Stimulated activated naive CD8-positive, alpha-beta T cell treated with anti-CD3 and anti-CD28 coated beads, Interleukin-15, amount 100 ng/mL, for 72 hours (primary cell): ENCODE measurements around the gene FAM236A.
"Not testable (repeated sequence)": the region's sequence is repeated elsewhere in the genome, so short reads cannot be mapped to it uniquely, and the experiment has no call there.

Experiments used
- ATAC-seq: fragments of 150-1000 bp; cut with Tn5 transposase; 2 replicates; pipeline ENCODE4 v1.10.0; 2021; ENCODE audit warnings: mild to moderate bottlenecking, moderate library complexity
- DNase-seq, 2 donors: peaks; one replicate each; pipeline ENCODE4 v3.0.0; 2021 to 2022
- H3K27ac Mint-ChIP-seq, 2 donors: one replicate each; pipeline ENCODE4 v1.8.0; 2022; ENCODE audit warnings: mild to moderate bottlenecking in 2 of 2, mixed read lengths in 2 of 2, moderate library complexity in 2 of 2
- H3K27me3 Mint-ChIP-seq: one replicate; pipeline ENCODE4 v1.8.0; 2022; ENCODE audit warnings: mixed read lengths
- H3K4me1 Mint-ChIP-seq: one replicate; pipeline ENCODE4 v1.8.0; 2022; ENCODE audit warnings: mild to moderate bottlenecking, mixed read lengths
- H3K4me3 Mint-ChIP-seq, 2 donors: one replicate each; pipeline ENCODE4 v1.8.0; 2022; ENCODE audit warnings: mild to moderate bottlenecking in 2 of 2, mixed read lengths in 2 of 2, moderate library complexity in 1 of 2
- H3K9me3 Mint-ChIP-seq, 2 donors: one replicate each; pipeline ENCODE4 v1.8.0; 2022; ENCODE audit warnings: mixed read lengths in 2 of 2

Gene FAM236A

GRCh38 chrX:72937906-72938305, at the start of gene FAM236A:
Gene FAM236A (plus strand): TSS chrX:72938206. CDS start chrX:72938263, 57 bp downstream.
- H3K9me3 Mint-ChIP-seq, ATAC-seq, H3K4me3 Mint-ChIP-seq, H3K27ac Mint-ChIP-seq, DNase-seq, H3K4me1 Mint-ChIP-seq, H3K27me3 Mint-ChIP-seq: not testable (repeated sequence)

GRCh38 chrX:72889740-72890139, 48.3 kb upstream of the FAM236A start:
- not testable (repeated sequence) for ATAC-seq, H3K27me3 Mint-ChIP-seq, H3K4me1 Mint-ChIP-seq, H3K9me3 Mint-ChIP-seq, H3K4me3 Mint-ChIP-seq, DNase-seq, H3K27ac Mint-ChIP-seq

- not testable (repeated sequence) for H3K27me3 Mint-ChIP-seq, H3K4me3 Mint-ChIP-seq, H3K27ac Mint-ChIP-seq, H3K4me1 Mint-ChIP-seq, DNase-seq, ATAC-seq, H3K9me3 Mint-ChIP-seq
Observed at GRCh38 chrX:72912315-72912714, 25.7 kb upstream of the FAM236A start, which contains the start of gene FAM236C. Gene FAM236C (plus strand): TSS chrX:72912615. CDS start chrX:72912715, 100 bp downstream.

GRCh38 chrX:72916096-72916495, 21.9 kb upstream of the FAM236A start:
- H3K27me3 Mint-ChIP-seq, H3K4me1 Mint-ChIP-seq, H3K4me3 Mint-ChIP-seq, DNase-seq, ATAC-seq, H3K9me3 Mint-ChIP-seq, H3K27ac Mint-ChIP-seq: not testable (repeated sequence)

GRCh38 chrX:72932283-72932682, 5.7 kb upstream of the FAM236A start:
- H3K27ac Mint-ChIP-seq, DNase-seq, H3K9me3 Mint-ChIP-seq, H3K4me1 Mint-ChIP-seq, H3K27me3 Mint-ChIP-seq, H3K4me3 Mint-ChIP-seq: not testable (repeated sequence)
- peak; percentile 63 for ATAC-seq

GRCh38 chrX:72936455-72936854, 1.6 kb upstream of the FAM236A start:
- not testable (repeated sequence) for DNase-seq, H3K27me3 Mint-ChIP-seq, H3K4me1 Mint-ChIP-seq, H3K4me3 Mint-ChIP-seq, ATAC-seq, H3K9me3 Mint-ChIP-seq, H3K27ac Mint-ChIP-seq

- H3K27me3 Mint-ChIP-seq, H3K9me3 Mint-ChIP-seq, H3K27ac Mint-ChIP-seq, H3K4me3 Mint-ChIP-seq, H3K4me1 Mint-ChIP-seq, DNase-seq, ATAC-seq: not testable (repeated sequence)
Observed at GRCh38 chrX:72936882-72937455, 1.0 kb upstream of the FAM236A start.

GRCh38 chrX:72942272-72942671, 4.3 kb downstream of the FAM236A start:
- not testable (repeated sequence) for H3K4me3 Mint-ChIP-seq, ATAC-seq, H3K27ac Mint-ChIP-seq, H3K27me3 Mint-ChIP-seq, DNase-seq, H3K4me1 Mint-ChIP-seq, H3K9me3 Mint-ChIP-seq

GRCh38 chrX:72943035-72943818, 5.2 kb downstream of the FAM236A start:
- ATAC-seq = peak; percentile 85
- not testable (repeated sequence) for DNase-seq, H3K4me1 Mint-ChIP-seq, H3K27me3 Mint-ChIP-seq, H3K27ac Mint-ChIP-seq, H3K4me3 Mint-ChIP-seq, H3K9me3 Mint-ChIP-seq

GRCh38 chrX:72943819-72944169, 5.8 kb downstream of the FAM236A start, which contains the start of gene DMRTC1:
Gene DMRTC1 (minus strand): TSS chrX:72943837. CDS start chrX:72875694, 68,143 bp downstream.
- H3K4me1 Mint-ChIP-seq, H3K27me3 Mint-ChIP-seq, DNase-seq, H3K4me3 Mint-ChIP-seq, H3K27ac Mint-ChIP-seq, H3K9me3 Mint-ChIP-seq: not testable (repeated sequence)
- peak; percentile 79 for ATAC-seq

- not testable (repeated sequence) for DNase-seq, H3K4me1 Mint-ChIP-seq, ATAC-seq, H3K27ac Mint-ChIP-seq, H3K27me3 Mint-ChIP-seq, H3K9me3 Mint-ChIP-seq, H3K4me3 Mint-ChIP-seq
Observed at GRCh38 chrX:72959971-72960370, 22.0 kb downstream of the FAM236A start.

- not testable (repeated sequence) for H3K27me3 Mint-ChIP-seq, H3K27ac Mint-ChIP-seq, H3K4me1 Mint-ChIP-seq, H3K9me3 Mint-ChIP-seq, ATAC-seq, H3K4me3 Mint-ChIP-seq, DNase-seq
Observed at GRCh38 chrX:72971859-72972258, 33.9 kb downstream of the FAM236A start.

- ATAC-seq, H3K27me3 Mint-ChIP-seq, H3K4me1 Mint-ChIP-seq, DNase-seq, H3K27ac Mint-ChIP-seq, H3K9me3 Mint-ChIP-seq, H3K4me3 Mint-ChIP-seq: not testable (repeated sequence)
Observed at GRCh38 chrX:72974885-72975284, 36.9 kb downstream of the FAM236A start.

- H3K27ac Mint-ChIP-seq, ATAC-seq, H3K4me3 Mint-ChIP-seq, H3K4me1 Mint-ChIP-seq, DNase-seq: not testable (repeated sequence)
- peaks cover 11% of the 10 kb centered on the region for H3K27me3 Mint-ChIP-seq
- H3K9me3 Mint-ChIP-seq = peaks cover 4 to 17% of the 10 kb centered on the region in 2 donors
Observed at GRCh38 chrX:72980894-72981469, 43.0 kb downstream of the FAM236A start.
